DND-41 (cell line): ENCODE measurements around the gene METTL15.

Source experiments
- ATAC-seq: fragments of 200-7000 bp; cut with Tn5 transposase; 3 replicates; pipeline ENCODE4 v1.9.1; 2021; ENCODE audit warnings: low read depth; ENCODE audit not compliant: insufficient read depth
- DNase-seq: peaks from one replicate; pipeline ENCODE4 v3.0.0-alpha.2; 2020
- H2AFZ ChIP-seq: 2 replicates; pipeline ENCODE4 v1.6.0; 2012; ENCODE audit warnings: low read depth, low read length
- H3K27ac ChIP-seq: 2 replicates; pipeline ENCODE4 v1.5.1; 2012; ENCODE audit warnings: low read length, inconsistent platforms
- H3K27me3 ChIP-seq: fragments of 200-600 bp; sonication (generic); 2 replicates; pipeline ENCODE4 v1.6.0; 2012; ENCODE audit warnings: low read length, mild to moderate bottlenecking, inconsistent platforms; ENCODE audit not compliant: insufficient read depth, poor library complexity
- H3K36me3 ChIP-seq: 2 replicates; pipeline ENCODE4 v1.5.1; 2012; ENCODE audit warnings: low read length, inconsistent platforms; ENCODE audit not compliant: insufficient read depth
- H3K4me1 ChIP-seq: 2 replicates; pipeline ENCODE4 v1.5.1; 2012; ENCODE audit warnings: mild to moderate bottlenecking, low read length; ENCODE audit not compliant: insufficient read depth
- H3K4me2 ChIP-seq: 2 replicates; pipeline ENCODE4 v1.6.0; 2012; ENCODE audit warnings: mild to moderate bottlenecking, moderate library complexity, low read length, inconsistent platforms; ENCODE audit not compliant: insufficient read depth
- H3K4me3 ChIP-seq, 2 experiments: fragments of 200-600 bp in 1 of 2; shearing (Covaris generic) in 1 of 2; 2 replicates each; pipeline ENCODE4 v1.5.1; 2012 to 2016; ENCODE audit warnings: inconsistent platforms in 2 of 2, low read length in 2 of 2, mild to moderate bottlenecking in 2 of 2, low read depth in 1 of 2, moderate library complexity in 1 of 2
- H3K79me2 ChIP-seq: 2 replicates; pipeline ENCODE4 v1.6.0; 2012; ENCODE audit warnings: low read length, inconsistent platforms; ENCODE audit not compliant: insufficient read depth
- H3K9ac ChIP-seq: 2 replicates; pipeline ENCODE4 v1.6.0; 2012; ENCODE audit warnings: low read depth, mild to moderate bottlenecking, inconsistent platforms, low read length, moderate library complexity
- H3K9me3 ChIP-seq: 2 replicates; pipeline ENCODE4 v1.5.1; 2012; ENCODE audit warnings: low read length, moderate library complexity, mild to moderate bottlenecking, inconsistent platforms; ENCODE audit not compliant: insufficient read depth, severe bottlenecking
- H4K20me1 ChIP-seq: 2 replicates; pipeline ENCODE4 v1.6.0; 2012; ENCODE audit warnings: low read length; ENCODE audit not compliant: insufficient read depth
- EZH2 ChIP-seq: IDR thresholded peaks from 3 replicates; pipeline ENCODE4 v1.6.1; 2012; ENCODE audit warnings: borderline replicate concordance, low read depth, mild to moderate bottlenecking, moderate library complexity, low read length, inconsistent platforms; ENCODE audit not compliant: severe bottlenecking
- TF ChIP-seq, protein P1 (sequence below): IDR thresholded peaks from 2 replicates; pipeline ENCODE4 v1.5.1; 2012; ENCODE audit warnings: borderline replicate concordance, low read length, moderate library complexity, mild to moderate bottlenecking; ENCODE audit not compliant: poor library complexity, severe bottlenecking; ENCODE audit errors: extremely low read depth

METTL15 gene

DNA sequence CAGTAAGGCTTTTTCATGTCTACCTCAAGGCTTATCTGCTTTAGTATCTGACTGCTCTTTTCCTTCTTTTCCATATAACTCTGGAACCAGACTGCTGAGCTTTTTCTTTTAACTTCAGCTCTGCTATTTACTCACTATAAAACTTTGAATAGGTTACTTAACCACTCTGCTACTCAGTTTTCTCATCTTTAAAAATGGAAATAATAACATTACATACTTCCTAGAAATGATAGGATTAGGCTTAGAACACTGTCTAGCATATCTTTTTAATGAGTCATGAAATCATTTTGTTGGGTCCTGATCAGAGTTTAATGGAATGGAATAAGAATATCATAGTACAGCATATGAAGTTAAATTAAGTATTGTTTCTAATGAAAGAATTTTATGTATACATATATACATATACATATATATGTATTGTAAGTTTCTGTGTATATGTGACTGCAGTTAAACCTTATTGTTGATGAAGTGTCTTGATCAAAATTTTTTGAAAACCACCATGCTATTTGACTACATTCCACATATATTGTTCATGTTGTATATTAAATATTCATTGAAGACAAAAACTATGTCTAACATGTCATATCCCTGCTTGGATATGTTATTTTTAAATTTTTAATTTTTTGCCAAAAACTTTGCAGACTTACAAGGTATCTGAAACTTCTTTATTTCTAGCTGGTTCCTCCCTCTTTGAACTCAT is 120.2 kb downstream of the METTL15 start:
- H2AFZ ChIP-seq, result no peak overlapping the region
- no peaks in the 10 kb centered on the region for H3K4me1 ChIP-seq
- no peaks in the 10 kb centered on the region; the same call in 1 of the 2 replicates for H3K36me3 ChIP-seq
- H4K20me1 ChIP-seq, result no peaks in the 10 kb centered on the region
- H3K4me3 ChIP-seq, result no peak overlapping the region
- no peaks in the 10 kb centered on the region for H3K27me3 ChIP-seq
- TF ChIP-seq, protein P1, sequence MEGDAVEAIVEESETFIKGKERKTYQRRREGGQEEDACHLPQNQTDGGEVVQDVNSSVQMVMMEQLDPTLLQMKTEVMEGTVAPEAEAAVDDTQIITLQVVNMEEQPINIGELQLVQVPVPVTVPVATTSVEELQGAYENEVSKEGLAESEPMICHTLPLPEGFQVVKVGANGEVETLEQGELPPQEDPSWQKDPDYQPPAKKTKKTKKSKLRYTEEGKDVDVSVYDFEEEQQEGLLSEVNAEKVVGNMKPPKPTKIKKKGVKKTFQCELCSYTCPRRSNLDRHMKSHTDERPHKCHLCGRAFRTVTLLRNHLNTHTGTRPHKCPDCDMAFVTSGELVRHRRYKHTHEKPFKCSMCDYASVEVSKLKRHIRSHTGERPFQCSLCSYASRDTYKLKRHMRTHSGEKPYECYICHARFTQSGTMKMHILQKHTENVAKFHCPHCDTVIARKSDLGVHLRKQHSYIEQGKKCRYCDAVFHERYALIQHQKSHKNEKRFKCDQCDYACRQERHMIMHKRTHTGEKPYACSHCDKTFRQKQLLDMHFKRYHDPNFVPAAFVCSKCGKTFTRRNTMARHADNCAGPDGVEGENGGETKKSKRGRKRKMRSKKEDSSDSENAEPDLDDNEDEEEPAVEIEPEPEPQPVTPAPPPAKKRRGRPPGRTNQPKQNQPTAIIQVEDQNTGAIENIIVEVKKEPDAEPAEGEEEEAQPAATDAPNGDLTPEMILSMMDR, result no peak
- no peak for TF ChIP-seq EZH2
- H3K27ac ChIP-seq, result no peak overlapping the region
- ATAC-seq (no peak), DNase-seq (no peak)
- H3K4me2 ChIP-seq, result no peak overlapping the region
- no peak overlapping the region for H3K9ac ChIP-seq
- no peaks in the 10 kb centered on the region for H3K79me2 ChIP-seq
- H3K9me3 ChIP-seq, result no peaks in the 10 kb centered on the region

DNA sequence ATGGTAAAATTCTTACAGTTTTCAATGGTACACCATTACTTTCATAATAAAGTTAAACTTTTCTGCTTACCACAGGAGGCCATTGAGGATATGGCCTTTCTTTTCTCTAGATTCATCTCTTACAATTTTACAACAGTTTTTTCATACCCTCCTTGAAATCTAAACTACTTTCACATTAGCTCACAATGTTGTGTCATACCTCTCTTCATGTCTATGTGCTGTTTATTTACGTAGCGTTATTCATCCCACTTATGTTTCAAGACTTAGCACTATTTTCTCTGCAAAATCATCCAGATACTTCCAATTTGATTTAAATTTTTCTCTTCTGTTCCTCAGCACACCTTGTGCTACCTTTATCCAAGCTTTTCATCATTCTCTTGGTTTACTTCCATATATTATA is 123.3 kb downstream of the METTL15 start:
- DNase-seq (no peak), ATAC-seq (no peak)
- Histone ChIP-seq H2AFZ (no peak overlapping the region), H3K9me3 (no peaks in the 10 kb centered on the region), H3K36me3 (no peaks in the 10 kb centered on the region; the same call in 1 of the 2 replicates), H4K20me1 (no peaks in the 10 kb centered on the region), H3K79me2 (no peaks in the 10 kb centered on the region), H3K4me1 (no peaks in the 10 kb centered on the region), H3K27me3 (no peaks in the 10 kb centered on the region), H3K4me3 (no peak overlapping the region), H3K9ac (no peak overlapping the region), H3K27ac (no peak overlapping the region), H3K4me2 (no peak overlapping the region)
- TF ChIP-seq EZH2, result no peak
- TF ChIP-seq, protein P1, result no peak

DNA sequence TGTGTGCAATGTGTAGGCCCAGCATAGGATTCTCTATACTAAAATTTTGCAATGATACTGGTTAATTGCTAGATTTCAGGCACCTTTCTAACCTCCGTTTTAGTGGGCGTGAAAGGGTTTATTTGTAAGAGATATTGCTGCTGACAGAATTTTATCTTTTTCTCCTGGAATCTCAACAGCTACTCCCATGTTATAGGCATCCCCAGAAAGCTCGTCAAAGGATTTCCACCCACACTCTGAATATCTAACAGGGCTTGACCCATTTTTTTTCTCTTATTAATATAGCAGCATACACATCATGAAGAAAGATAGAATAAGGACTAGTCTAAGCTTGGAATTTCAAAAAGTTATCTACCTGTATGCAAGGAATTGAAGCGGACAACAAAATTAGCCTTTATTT is 124.5 kb downstream of the METTL15 start:
- Histone ChIP-seq H3K79me2 (no peaks in the 10 kb centered on the region), H3K9me3 (no peaks in the 10 kb centered on the region), H3K4me3 (no peak overlapping the region), H3K27ac (no peak overlapping the region), H3K9ac (no peak overlapping the region), H3K4me2 (no peak overlapping the region), H3K4me1 (no peaks in the 10 kb centered on the region), H2AFZ (no peak overlapping the region), H3K27me3 (no peaks in the 10 kb centered on the region), H3K36me3 (no peaks in the 10 kb centered on the region; the same call in 1 of the 2 replicates), H4K20me1 (no peaks in the 10 kb centered on the region)
- ATAC-seq (no peak), DNase-seq (no peak)
- TF ChIP-seq EZH2, result no peak
- TF ChIP-seq, protein P1, result no peak

DNA sequence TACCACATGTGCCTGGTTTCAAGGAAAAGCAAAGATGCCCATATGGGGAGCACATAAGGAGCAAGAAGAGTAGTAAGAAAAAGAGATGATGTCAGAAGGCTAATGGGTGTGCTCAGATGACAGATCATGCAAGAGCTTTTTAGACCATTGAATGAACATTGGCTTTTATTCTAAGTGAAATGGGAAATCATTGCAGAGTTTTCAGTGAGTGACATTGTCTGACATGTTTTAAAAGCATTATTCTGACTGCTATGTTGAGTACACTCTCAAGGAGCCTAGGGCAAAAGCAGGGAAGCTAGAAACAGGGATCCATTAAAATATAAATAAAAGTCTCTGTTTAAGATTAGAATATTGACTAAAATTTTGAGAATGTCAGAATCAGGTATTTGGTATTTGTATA is 133.6 kb downstream of the METTL15 start:
- Histone ChIP-seq H4K20me1 (no peaks in the 10 kb centered on the region), H3K27me3 (no peaks in the 10 kb centered on the region), H3K4me2 (no peak overlapping the region), H2AFZ (no peak overlapping the region), H3K9me3 (no peaks in the 10 kb centered on the region), H3K79me2 (no peaks in the 10 kb centered on the region), H3K4me1 (no peaks in the 10 kb centered on the region), H3K36me3 (no peaks in the 10 kb centered on the region), H3K9ac (no peak overlapping the region), H3K27ac (no peak overlapping the region), H3K4me3 (no peak overlapping the region)
- no peak for DNase-seq
- TF ChIP-seq, protein P1, result no peak
- no peak for TF ChIP-seq EZH2
- no peak for ATAC-seq
